Measurements from ENCODE around the gene RAB3GAP2.
"Not testable (repeated sequence)": the region's sequence is repeated elsewhere in the genome, so short reads cannot be mapped to it uniquely, and the experiment has no call there.

RAB3GAP2 gene

DNA sequence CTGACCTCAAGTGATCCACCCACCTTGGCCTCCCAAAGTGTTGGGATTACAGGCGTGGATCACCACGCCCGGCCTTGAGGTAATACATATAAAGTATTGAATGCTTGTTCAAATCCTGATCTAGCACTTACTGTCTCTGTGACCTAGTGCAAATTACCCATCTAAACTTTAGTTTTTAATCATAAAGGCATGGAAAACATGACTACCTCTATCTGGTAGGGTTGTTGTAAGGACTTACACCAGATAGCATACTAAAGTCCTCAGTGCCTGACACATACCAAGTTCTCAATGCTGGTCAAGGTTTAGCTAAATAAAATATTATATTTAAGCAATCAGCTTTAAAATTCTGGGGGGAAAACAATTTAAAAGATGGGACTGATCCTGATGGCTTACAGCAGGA, 38.3 kb downstream of the RAB3GAP2 start:
- no peak for DNase-seq

- no peak for DNase-seq
Measured at GRCh38 chr1:220229771-220230170, 42.5 kb downstream of the RAB3GAP2 start.

DNA sequence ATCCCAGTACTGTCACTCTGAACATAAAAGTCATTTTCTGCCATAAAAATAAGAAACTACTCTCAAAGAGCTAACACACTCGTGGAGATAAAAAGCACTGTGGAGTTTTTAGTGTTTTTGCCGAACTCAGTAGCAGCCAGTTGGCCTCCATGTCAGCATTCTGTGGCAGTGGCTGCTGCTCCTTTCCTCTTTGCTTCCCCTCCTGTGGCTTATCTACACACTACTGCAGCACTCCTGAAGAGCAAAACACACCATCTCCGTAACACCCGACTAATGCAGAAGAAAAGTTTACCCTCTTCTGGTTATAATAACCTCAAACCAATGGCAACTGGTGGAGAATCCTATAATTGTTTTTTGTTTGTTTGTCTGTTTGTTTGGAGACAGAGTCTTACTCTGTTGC, 44.9 kb downstream of the RAB3GAP2 start:
- DNase-seq = no peak

DNA sequence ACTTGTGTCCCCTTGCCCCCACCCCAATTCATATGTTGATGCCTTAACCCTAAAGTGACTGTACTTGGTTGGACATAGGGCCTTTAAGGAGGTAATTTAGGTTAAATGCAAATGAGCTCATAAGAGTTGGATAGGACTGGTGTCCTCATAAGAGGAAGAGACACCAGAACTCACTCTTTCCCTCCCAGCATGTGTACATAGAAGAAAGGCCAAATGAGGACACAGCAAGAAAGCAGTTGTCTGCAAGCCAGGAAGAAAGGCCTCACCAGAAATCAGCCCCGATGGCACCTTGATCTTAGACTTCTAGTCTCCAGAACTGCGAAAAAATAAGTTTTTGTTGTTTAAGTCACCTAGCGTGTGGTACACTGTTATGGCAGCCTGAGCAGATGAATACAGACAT, 45.5 kb downstream of the RAB3GAP2 start:
- DNase-seq = no peak

DNA sequence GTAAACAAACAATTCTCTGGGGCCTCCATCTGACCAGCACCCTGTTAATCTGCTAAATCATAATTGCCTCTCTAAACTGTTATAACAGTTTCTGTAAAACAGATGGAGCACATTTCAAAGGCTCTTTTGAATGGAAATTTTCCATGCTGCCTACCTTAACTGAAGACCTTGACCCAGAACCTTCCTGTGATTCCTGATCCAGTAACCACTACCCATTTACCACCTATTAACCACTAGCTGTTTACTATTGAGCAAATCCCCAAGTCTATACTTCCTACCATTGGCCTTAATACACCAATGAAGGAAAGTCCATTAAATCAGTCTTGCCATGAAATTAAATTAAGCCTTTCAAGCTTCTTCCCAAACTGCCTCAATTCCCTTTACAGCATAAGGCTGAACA, 46.3 kb downstream of the RAB3GAP2 start:
- no peak for DNase-seq

DNA sequence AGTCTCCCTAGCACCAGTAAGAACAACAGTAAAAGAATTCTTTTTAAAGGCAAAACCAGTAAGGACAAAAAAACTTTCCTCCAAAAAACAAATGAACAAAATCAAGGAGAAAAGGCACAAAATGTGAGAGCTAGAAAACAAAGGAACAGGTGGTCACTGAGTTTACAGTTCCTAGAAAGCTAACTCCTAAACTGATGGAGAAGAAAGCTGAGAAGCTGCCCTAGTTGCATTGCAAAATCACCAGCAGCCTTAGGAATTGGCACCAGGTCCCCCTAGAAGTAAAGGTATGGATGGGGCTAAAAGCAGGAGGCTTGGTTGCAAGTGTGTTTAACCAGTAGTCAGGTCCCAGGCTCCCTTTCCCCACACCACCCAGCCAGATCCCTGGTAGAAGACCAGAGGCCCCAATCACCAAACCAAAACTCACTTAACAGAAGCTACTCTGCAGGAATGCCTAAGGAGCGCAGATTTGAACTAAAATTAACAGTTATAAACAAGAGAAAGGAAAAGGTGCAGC, 47.6 kb downstream of the RAB3GAP2 start:
- no peak for DNase-seq

GRCh38 chr1:220224033-220224432, 48.2 kb downstream of the RAB3GAP2 start:
- no peak for DNase-seq

GRCh38 chr1:220222939-220223338, 49.3 kb downstream of the RAB3GAP2 start:
- no peak for DNase-seq

GRCh38 chr1:220221670-220222069, 50.6 kb downstream of the RAB3GAP2 start:
- no peak for DNase-seq

GRCh38 chr1:220221269-220221668, 51.0 kb downstream of the RAB3GAP2 start:
- DNase-seq = no peak

DNA sequence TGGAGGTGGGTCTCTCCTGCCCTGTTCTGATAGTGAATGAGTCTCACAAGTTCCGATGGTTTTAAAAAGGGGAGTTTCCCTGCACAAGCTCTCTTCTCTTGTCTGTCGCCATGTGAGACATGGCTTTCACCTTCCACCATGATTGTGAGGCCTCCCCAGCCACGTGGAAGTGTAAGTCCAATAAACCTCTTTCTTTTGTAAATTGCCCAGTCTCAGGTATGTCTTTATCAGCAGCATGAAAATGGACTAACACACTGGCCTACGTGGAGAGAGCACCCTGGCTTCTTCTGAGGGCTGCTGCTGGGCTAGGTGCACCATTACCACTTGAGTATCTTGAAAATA, 51.6 kb downstream of the RAB3GAP2 start:
- DNase-seq = not testable (repeated sequence)

GRCh38 chr1:220219865-220220698, 52.2 kb downstream of the RAB3GAP2 start:
- DNase-seq = no peak

DNA sequence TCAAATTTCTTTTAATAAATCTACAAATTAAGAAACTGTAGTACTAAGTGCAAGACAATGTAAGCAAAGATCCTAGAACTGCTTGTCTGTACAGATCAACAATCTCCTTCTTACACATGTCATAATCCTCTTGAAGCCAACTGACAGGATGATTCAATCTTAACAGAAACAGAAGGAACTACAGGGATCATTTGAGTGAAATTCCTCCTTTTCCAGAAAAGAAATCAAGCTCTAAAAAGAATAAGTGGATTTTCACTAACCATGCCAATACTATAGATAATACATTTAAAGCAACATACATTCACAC, 53.2 kb downstream of the RAB3GAP2 start:
- no peak for DNase-seq

DNA sequence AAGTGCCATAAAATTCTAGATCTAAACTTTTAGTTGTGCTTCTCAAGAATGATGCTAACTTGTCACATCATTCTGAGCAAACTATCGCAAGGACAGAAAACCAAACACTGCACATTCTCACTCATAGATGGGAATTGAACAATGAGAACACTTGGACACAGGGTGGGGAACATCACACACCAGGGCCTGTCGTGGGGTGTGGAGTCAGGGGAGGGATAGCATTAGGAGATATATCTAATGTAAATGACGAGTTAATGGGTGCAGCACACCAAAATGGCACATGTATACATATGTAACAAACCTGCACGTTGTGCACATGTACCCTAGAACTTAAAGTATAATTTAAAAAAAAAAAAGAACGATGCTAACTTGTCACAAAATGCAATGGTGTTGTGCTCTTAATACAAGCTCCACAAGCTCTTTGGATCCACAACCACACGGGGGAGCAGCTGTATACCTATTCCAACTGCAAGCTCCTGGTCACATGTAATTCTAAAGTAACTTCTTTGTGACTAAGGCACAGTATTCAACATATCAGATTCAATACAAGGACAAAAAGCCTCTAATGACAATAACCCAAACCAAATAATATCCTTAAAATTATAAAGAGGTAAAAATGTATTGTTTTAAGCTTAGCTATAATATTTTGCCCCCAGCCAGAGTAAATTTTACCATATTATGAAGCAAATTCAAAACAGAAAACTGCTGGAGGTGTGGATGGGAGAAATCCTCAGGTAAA, 53.7 kb downstream of the RAB3GAP2 start:
- peak; percentile 32 for DNase-seq

- DNase-seq = peak; percentile 7
Measured at GRCh38 chr1:220217383-220217988, 54.8 kb downstream of the RAB3GAP2 start.

GRCh38 chr1:220213382-220213983, 58.8 kb downstream of the RAB3GAP2 start:
- DNase-seq = no peak

- DNase-seq = no peak
Measured at GRCh38 chr1:220207411-220207810, 64.8 kb downstream of the RAB3GAP2 start.

- not testable (repeated sequence) for DNase-seq
Measured at GRCh38 chr1:220204758-220205157, 67.5 kb downstream of the RAB3GAP2 start.

DNA sequence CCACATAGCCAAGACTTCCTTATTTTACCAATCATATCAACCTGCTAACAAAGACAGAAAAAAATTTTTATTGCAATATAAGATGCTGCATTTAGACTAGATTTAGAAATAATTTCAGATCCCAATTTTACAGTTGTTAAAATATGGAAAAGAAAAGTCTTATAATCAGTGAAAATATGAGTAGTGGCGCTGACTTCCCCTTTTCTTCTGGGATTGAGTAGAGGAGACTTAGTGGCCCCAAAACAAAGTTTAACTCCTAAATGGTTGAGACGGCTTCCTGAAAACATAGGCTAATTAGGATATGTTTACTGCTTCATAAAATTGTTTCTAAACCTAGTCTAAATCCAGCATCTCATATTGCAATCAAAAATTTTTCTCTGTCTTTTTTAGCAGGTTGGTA, 68.4 kb downstream of the RAB3GAP2 start:
- DNase-seq = no peak

DNA sequence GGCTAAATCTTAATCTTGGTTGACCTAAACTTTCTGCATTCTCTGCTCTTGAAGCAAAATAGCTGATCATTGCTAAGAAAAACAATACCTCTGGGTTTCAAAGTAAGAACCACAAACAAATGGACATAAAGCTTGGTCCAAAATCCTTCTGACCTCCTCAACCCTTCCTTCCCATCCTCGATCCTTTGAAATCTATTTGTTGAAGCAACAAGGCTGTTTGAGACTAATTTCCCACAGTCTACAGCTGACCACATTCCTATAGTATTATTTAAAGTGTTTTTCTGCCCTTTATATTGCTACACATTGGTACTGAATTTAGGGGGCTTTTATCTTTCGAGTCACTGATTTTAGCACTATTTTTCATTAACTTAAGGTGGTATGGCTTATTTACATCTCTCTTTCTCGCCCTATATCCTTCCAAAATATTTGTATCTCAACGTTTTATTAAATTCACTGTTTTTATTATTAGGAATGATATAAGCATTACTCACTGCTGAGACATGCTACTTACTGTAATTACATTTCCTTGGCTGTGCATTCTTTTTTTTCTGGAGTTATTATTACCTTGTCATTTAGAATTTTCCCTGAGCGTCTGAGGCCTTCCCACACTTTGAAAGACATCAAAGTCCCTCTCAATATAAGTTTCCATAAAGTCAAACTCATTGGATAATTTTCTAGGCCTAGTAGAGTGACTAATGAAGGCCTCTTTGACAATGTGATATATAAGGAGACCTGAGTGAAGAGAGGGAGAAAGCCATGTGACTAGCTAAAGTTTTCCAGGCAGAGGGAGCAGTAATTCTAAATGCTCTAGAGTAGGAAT, 73.9 kb downstream of the RAB3GAP2 start:
- no peak for DNase-seq

- no peak for DNase-seq
Measured at GRCh38 chr1:220195701-220196100, 76.6 kb downstream of the RAB3GAP2 start.

DNA sequence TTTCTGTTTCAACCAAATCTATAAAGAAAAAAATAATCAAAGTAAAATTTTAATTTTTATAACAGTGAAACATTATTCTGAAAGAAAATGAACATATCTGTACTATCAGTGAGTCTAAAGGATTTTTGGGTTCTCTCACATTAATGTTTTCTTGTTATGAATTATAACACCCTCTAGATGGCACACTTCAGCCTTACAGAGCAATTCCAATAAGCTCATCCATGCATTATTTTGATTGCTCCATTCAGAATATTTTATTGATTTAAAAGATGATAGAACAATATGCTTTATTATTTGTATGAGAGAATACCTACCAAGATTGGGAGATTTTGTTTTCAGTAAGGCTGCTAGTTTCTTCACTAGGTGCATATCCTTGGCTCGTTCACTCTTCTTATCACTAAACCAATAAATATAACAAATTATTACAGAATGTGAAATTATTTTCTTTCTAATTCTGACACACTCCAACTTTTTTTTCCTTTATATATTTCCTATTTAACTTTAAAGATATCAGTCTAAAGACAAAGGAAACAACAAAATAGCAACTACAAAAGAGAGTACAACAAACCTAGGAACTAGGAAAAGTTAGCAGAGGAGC, 82.4 kb downstream of the RAB3GAP2 start:
- peak; percentile 18 for DNase-seq

Measured in CD4-positive, alpha-beta T cell treated with Interleukin-4 for 4 hours (primary cell).